ENCODE measurements around the gene PSMG3. TPM values are rescaled to one million over a fixed set of nuclear protein-coding genes. Genes with fewer than 3 reads are reported as not detected.

The PSMG3 gene
- total RNA-seq: 25.4 and 25.9 TPM in 2 replicates

GRCh38 chr7:1569833-1570632 lies at the start of gene PSMG3:
Gene PSMG3, minus strand, starts transcription at chr7:1570032. Its CDS starts 693 bp downstream, at chr7:1569339.

DNA sequence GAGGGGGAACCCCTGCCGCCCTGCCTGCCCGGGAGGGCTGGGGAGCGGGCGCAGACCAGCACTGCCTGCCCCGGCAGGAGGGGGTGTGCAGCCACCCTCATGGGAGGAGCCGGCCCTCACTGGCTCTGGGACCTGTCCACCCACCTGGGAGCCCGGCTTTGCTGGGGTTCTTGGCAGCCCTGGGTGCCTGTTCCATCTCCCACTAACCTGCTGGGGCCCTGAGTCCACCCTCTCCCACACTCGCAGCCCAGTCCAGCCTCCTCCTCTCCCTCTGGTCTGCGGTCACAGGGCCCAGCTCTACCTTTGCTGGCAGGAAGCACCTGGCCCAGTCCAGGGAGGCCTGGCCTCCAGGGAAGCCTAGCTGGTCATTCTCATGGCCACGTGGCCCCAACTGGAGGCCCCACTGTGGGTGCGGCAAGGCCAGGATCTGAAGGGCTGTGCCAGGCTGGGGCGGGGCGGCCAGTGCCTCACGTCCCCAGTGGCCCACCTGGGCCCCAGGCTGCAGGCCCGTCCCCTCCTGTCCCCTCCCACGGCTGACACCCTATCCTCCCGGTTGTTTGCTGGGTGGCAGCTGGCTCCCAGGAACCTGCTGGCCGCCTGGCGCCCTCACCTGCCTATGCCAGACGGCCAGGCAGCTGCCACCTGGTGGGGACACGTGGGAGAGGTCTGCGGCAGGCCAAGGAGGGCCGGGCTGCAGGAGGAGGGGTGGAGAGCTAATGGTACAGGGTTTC lies 13.9 kb downstream of the PSMG3 start, which contains the start of gene TMEM184A:
Gene TMEM184A, minus strand, starts transcription at position 393 of the 731 bp plus-strand sequence. CDS start 721 bp downstream, outside the sequence.

Other genes starting within 250 kb of the PSMG3 start
- 12.5 and 20.3 TPM in 2 replicates for gene MICALL2, start 110.6 kb downstream of the PSMG3 start, total RNA-seq
- gene INTS1, start 65.6 kb downstream of the PSMG3 start, total RNA-seq: 19.5 and 26.3 TPM in 2 replicates
- gene MAFK, start 39.3 kb downstream of the PSMG3 start, total RNA-seq: 14.2 and 19.7 TPM in 2 replicates
- gene TMEM184A, start 13.8 kb downstream of the PSMG3 start, total RNA-seq: 0.09 and 0.14 TPM in 2 replicates
- gene ELFN1, start 100.2 kb upstream of the PSMG3 start, total RNA-seq: 1.1 and 2.1 TPM in 2 replicates